NCI-H2227 treated with DMSO at 0.1 percent for 48 hours (cell line): ENCODE results near the gene ZBTB7B.
A peak's percentile ranks its signal among the peaks of the same experiment; 100 is the strongest.

Experiments used
- DNase-seq: peaks from one replicate; lab custom pipeline; 2025; lab: John Stamatoyannopoulos, UW

ZBTB7B gene

GRCh38 chr1:155038602-155039307, 36.2 kb downstream of the ZBTB7B start:
- DNase-seq, result no peak

- DNase-seq, result no peak
These were observed 36.7 kb downstream of the ZBTB7B start for GRCh38 chr1:155039308-155039669.

- no peak for DNase-seq
These were observed 37.9 kb downstream of the ZBTB7B start for GRCh38 chr1:155040358-155041093.

- DNase-seq, result no peak
These were observed 40.2 kb downstream of the ZBTB7B start for GRCh38 chr1:155042789-155043188.

DNA sequence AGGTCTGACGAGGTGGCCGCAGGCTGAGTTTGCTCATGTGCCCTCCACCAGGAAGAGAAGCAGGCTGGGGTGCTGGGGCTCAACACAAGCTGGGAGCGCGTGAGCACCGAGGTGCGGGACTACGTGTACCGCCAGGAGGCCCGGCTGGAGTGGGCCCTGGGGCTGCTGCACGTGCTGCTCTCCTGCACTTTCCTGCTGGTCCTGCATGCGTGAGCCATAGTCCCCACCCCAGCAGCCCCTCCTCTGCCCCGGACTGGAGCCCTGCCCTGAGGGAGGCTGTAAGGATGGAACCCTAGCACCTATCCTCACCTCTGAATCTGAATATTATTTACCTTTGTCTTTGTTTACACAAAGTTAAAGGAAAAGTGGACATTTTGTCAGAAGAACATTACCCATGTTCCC, 40.7 kb downstream of the ZBTB7B start:
- no peak for DNase-seq

DNA sequence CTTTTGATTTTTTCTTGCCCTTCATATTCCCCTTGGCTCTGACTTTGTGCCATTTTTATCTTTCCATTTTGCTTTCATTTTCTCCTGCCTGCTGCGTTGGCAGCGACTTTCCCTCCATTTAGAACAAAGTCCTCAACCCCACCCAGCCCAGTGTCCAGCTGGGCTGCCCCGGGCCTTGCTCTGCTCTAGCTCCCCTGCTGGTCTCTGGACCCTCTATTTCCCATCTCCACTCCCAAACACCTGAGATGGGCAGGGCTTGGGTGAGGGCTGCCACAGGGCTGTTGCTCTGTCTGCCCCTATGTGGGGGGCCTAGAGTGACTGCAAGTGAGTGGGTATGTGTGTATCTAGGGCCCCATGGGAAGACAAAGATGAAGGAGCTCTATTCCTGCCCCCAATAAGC, 41.2 kb downstream of the ZBTB7B start:
- DNase-seq, result no peak

- DNase-seq, result no peak
These were observed 41.8 kb downstream of the ZBTB7B start for GRCh38 chr1:155044365-155044764.

- DNase-seq, result no peak
These were observed 42.4 kb downstream of the ZBTB7B start for GRCh38 chr1:155044812-155045657.

DNA sequence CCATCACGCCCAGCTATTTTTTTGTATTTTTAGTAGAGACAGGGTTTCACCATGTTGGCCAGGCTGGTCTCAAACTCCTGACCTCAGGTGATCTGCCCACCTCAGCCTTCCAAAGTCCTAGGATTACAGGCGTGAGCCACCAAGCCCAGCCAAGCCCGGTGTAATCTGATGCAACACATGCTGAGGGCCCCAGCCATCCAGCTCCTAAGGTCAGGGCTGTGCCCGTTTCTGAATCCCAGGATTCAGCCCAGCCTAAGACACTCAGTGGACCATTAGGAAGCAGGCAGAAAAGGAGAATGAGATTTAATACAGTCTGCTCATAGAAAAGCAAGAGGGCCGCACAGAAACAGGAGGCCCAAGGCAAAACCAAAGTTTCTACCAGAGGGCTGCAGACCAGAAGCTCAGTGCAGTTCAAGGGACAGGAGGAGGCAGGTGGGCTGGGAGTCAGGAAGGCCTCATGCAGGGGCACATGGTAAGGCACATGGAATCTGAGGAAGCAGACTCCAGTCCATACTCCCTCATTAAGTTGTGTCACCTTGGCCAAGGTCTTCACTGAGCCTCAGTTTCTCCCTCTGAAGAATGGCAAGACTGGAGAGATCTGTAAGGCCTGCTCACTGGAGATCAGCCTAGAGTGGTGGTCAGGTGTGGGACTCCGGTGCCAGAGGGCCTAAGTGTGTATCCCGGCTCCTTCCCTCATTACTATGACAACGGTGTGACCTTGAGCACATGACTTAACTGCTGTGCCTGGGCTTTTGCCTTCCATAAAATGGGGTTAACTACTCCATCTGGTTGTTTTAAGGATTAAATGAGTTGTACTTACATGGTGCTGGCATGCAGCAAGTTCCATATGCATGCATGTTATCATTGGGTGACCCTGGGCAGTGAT, 46.1 kb downstream of the ZBTB7B start:
- no peak for DNase-seq

GRCh38 chr1:155049651-155050559, 47.3 kb downstream of the ZBTB7B start:
- DNase-seq, result no peak

- peak; percentile 56 for DNase-seq
These were observed 48.1 kb downstream of the ZBTB7B start, which contains the start of gene ADAM15 for GRCh38 chr1:155050560-155051341. Gene ADAM15, plus strand, starts transcription at chr1:155051316. Its CDS starts 71 bp downstream, at chr1:155051387.

GRCh38 chr1:155051342-155051776, 48.8 kb downstream of the ZBTB7B start:
- DNase-seq, result no peak

GRCh38 chr1:155051777-155052398, 49.3 kb downstream of the ZBTB7B start:
- peak; percentile 14 for DNase-seq

GRCh38 chr1:155052439-155053395, 50.1 kb downstream of the ZBTB7B start:
- no peak for DNase-seq

DNA sequence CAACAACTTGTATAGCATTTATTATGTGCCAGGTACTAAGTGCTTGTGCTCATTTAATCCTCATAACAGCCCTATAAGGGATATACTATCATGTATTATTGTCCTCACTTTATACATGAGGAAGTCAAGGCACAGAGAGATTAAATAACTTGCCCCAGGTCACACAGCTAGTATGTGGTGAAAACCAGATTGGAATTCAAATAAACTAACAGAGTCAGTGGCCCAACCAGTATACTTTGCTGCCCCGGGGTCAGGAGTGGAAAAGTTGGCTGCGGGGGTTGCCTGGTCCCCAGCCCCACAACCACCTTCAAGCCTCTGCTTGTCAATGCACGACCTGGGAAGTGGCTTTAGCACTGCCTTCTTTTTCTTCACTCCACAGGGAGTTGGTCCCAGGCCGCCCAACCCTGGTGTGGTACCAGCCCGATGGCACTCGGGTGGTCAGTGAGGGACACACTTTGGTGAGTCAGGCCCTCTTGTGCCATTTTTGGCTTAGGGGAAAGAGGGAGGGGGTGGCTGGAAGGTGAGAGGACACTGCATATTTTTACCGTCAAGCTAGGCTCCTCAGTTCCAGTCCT, 51.0 kb downstream of the ZBTB7B start:
- DNase-seq, result no peak

DNA sequence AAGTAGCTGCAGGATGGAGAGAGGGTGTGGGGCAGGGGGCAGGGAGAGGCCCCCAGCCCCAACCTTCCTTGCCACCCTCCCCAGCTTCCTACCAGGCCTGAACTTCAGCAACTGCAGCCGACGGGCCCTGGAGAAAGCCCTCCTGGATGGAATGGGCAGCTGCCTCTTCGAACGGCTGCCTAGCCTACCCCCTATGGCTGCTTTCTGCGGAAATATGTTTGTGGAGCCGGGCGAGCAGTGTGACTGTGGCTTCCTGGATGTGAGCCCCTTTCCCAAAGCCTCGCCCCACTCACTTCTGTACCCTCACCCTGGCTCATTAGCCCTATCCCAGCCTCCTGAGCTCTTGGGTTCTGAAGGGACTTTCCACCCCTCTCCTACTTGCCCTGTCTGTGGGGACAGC, 54.5 kb downstream of the ZBTB7B start:
- DNase-seq, result no peak

GRCh38 chr1:155057788-155058211, 55.2 kb downstream of the ZBTB7B start:
- no peak for DNase-seq

- no peak for DNase-seq
These were observed 58.1 kb downstream of the ZBTB7B start for GRCh38 chr1:155060736-155061135.
